ENCODE data around the gene ASXL2.

- TF ChIP-seq BHLHE40 (IDR thresholded peaks at IDR 0.05; ENCODE audit: borderline replicate concordance) (no peak), FOXM1 (IDR thresholded peaks at IDR 0.05; ENCODE audit: borderline replicate concordance) (no peak), ARNT (IDR thresholded peaks at IDR 0.05) (no peak)
These were observed 165.8 kb downstream of the ASXL2 start for GRCh38 chr2:25712455-25712854.
